ENCODE results near the gene BHLHE23.

- TF ChIP-seq POLR2A (IDR thresholded peaks at IDR 0.05) = no peak
- no peak for TF ChIP-seq CTCF (IDR thresholded peaks at IDR 0.05)
These were observed 24.4 kb downstream of the BHLHE23 start for GRCh38 chr20:62982124-62983075.

Measured in body of pancreas (tissue), 4 donors.